ENCODE results near the gene CNKSR1.

CNKSR1 gene

GRCh38 chr1:26190373-26190987, 13.2 kb downstream of the CNKSR1 start, which contains the start of gene CATSPER4:
Gene CATSPER4, plus strand, starts transcription at chr1:26190602. Its CDS starts 26 bp downstream, at chr1:26190628.
- peak; percentile 13; the same call in 1 of the 2 replicates for TF ChIP-seq CTCF (IDR thresholded peaks at IDR 0.05; ENCODE audit: low read length)
- TF ChIP-seq EZH2phosphoT487 (IDR thresholded peaks at IDR 0.05; ENCODE audit: low read length) = no peak
- H3K9me2 ChIP-seq (replicated peaks; ENCODE audit: insufficient read depth, low read length) = no peaks in the 10 kb centered on the region
- no peak within 1 kb of the TSS for H3K9ac ChIP-seq (ENCODE audit: low read length)
- H3K9me3 ChIP-seq (replicated peaks; ENCODE audit: insufficient read depth, low read length) = no peaks in the 10 kb centered on the region
- H2AFZ ChIP-seq (ENCODE audit: low read length) = no peak within 1 kb of the TSS
- H3K4me3 ChIP-seq (ENCODE audit: low read length) = no peak within 1 kb of the TSS
- DNase-seq = no peak
- H3K36me3 ChIP-seq (replicated peaks; ENCODE audit: insufficient read depth, low read length) = no peaks in the 10 kb centered on the region
- H3F3A ChIP-seq (ENCODE audit: insufficient read depth, low read length) = no peaks in the 10 kb centered on the region
- H3K27me3 ChIP-seq (replicated peaks; ENCODE audit: insufficient read depth, low read length) = 0 out of 2 replicates have a peak, but pooled peaks cover 3% of the 10 kb centered on the region
- no peaks in the 10 kb centered on the region for H4K20me1 ChIP-seq (ENCODE audit: insufficient read depth, low read length)
- no peaks in the 10 kb centered on the region; the same call in 1 of the 2 replicates for H3K4me1 ChIP-seq (ENCODE audit: low read length)
- H3K4me2 ChIP-seq (ENCODE audit: low read depth, low read length) = no peak within 1 kb of the TSS
- no peaks in the 10 kb centered on the region for H3K79me2 ChIP-seq (ENCODE audit: low read length)
- H3K27ac ChIP-seq (ENCODE audit: low read length) = no peak within 1 kb of the TSS

- Histone ChIP-seq H3K9me2 (replicated peaks; ENCODE audit: insufficient read depth, low read length) (no peaks in the 10 kb centered on the region), H3K36me3 (replicated peaks; ENCODE audit: insufficient read depth, low read length) (no peaks in the 10 kb centered on the region), H3K9ac (ENCODE audit: low read length) (no peak overlapping the region), H3K4me1 (ENCODE audit: low read length) (no peaks in the 10 kb centered on the region; the same call in 1 of the 2 replicates), H3K27me3 (replicated peaks; ENCODE audit: insufficient read depth, low read length) (0 out of 2 replicates have a peak, but pooled peaks cover 3% of the 10 kb centered on the region), H3K4me3 (ENCODE audit: low read length) (no peak overlapping the region), H3K4me2 (ENCODE audit: low read depth, low read length) (no peak overlapping the region), H3K79me2 (ENCODE audit: low read length) (no peaks in the 10 kb centered on the region), H2AFZ (ENCODE audit: low read length) (no peak overlapping the region), H3F3A (ENCODE audit: insufficient read depth, low read length) (no peaks in the 10 kb centered on the region), H3K9me3 (replicated peaks; ENCODE audit: insufficient read depth, low read length) (no peaks in the 10 kb centered on the region), H4K20me1 (ENCODE audit: insufficient read depth, low read length) (no peaks in the 10 kb centered on the region), H3K27ac (ENCODE audit: low read length) (no peak overlapping the region)
- DNase-seq = peak; percentile 36
- no peak for TF ChIP-seq EZH2phosphoT487 (IDR thresholded peaks at IDR 0.05; ENCODE audit: low read length)
- no peak for TF ChIP-seq CTCF (IDR thresholded peaks at IDR 0.05; ENCODE audit: low read length)
- no peak for TF ChIP-seq EZH2 (optimal IDR thresholded peaks at IDR 0.05; ENCODE audit: low read depth, low read length)
Measured at GRCh38 chr1:26191739-26192138, 14.4 kb downstream of the CNKSR1 start.

- Histone ChIP-seq H4K20me1 (ENCODE audit: insufficient read depth, low read length) (no peaks in the 10 kb centered on the region), H3K79me2 (ENCODE audit: low read length) (no peaks in the 10 kb centered on the region), H3F3A (ENCODE audit: insufficient read depth, low read length) (no peaks in the 10 kb centered on the region), H3K9me3 (replicated peaks; ENCODE audit: insufficient read depth, low read length) (no peaks in the 10 kb centered on the region), H3K9me2 (replicated peaks; ENCODE audit: insufficient read depth, low read length) (no peaks in the 10 kb centered on the region), H3K4me1 (ENCODE audit: low read length) (no peaks in the 10 kb centered on the region; the same call in 1 of the 2 replicates), H3K36me3 (replicated peaks; ENCODE audit: insufficient read depth, low read length) (no peaks in the 10 kb centered on the region), H3K4me3 (ENCODE audit: low read length) (no peak overlapping the region), H3K4me2 (ENCODE audit: low read depth, low read length) (no peak overlapping the region), H3K9ac (ENCODE audit: low read length) (no peak overlapping the region), H3K27me3 (replicated peaks; ENCODE audit: insufficient read depth, low read length) (0 out of 2 replicates have a peak, but pooled peaks cover 3% of the 10 kb centered on the region), H2AFZ (ENCODE audit: low read length) (no peak overlapping the region), H3K27ac (ENCODE audit: low read length) (no peak overlapping the region)
- TF ChIP-seq EZH2 (optimal IDR thresholded peaks at IDR 0.05; ENCODE audit: low read depth, low read length) = no peak
- no peak for DNase-seq
Measured at GRCh38 chr1:26195805-26196204, 18.5 kb downstream of the CNKSR1 start.

GRCh38 chr1:26197301-26197700, 20.0 kb downstream of the CNKSR1 start:
- Histone ChIP-seq H3K4me1 (ENCODE audit: low read length) (peaks cover 13% of the 10 kb centered on the region), H3K9ac (ENCODE audit: low read length) (no peak overlapping the region), H3K4me2 (ENCODE audit: low read depth, low read length) (no peak overlapping the region), H3K9me3 (replicated peaks; ENCODE audit: insufficient read depth, low read length) (no peaks in the 10 kb centered on the region), H3K9me2 (replicated peaks; ENCODE audit: insufficient read depth, low read length) (no peaks in the 10 kb centered on the region), H3K27me3 (replicated peaks; ENCODE audit: insufficient read depth, low read length) (0 out of 2 replicates have a peak, but pooled peaks cover 3% of the 10 kb centered on the region), H3K79me2 (ENCODE audit: low read length) (no peaks in the 10 kb centered on the region), H3K4me3 (ENCODE audit: low read length) (no peak overlapping the region), H2AFZ (ENCODE audit: low read length) (no peak overlapping the region), H3K27ac (ENCODE audit: low read length) (no peak overlapping the region), H3F3A (ENCODE audit: insufficient read depth, low read length) (no peaks in the 10 kb centered on the region), H3K36me3 (replicated peaks; ENCODE audit: insufficient read depth, low read length) (no peaks in the 10 kb centered on the region), H4K20me1 (ENCODE audit: insufficient read depth, low read length) (no peaks in the 10 kb centered on the region)
- TF ChIP-seq CTCF (IDR thresholded peaks at IDR 0.05; ENCODE audit: low read length) = no peak
- TF ChIP-seq EZH2 (optimal IDR thresholded peaks at IDR 0.05; ENCODE audit: low read depth, low read length) = no peak
- TF ChIP-seq EZH2phosphoT487 (IDR thresholded peaks at IDR 0.05; ENCODE audit: low read length) = no peak
- DNase-seq = no peak
